ENCODE measurements around the gene SLC27A2.

The SLC27A2 gene

DNA sequence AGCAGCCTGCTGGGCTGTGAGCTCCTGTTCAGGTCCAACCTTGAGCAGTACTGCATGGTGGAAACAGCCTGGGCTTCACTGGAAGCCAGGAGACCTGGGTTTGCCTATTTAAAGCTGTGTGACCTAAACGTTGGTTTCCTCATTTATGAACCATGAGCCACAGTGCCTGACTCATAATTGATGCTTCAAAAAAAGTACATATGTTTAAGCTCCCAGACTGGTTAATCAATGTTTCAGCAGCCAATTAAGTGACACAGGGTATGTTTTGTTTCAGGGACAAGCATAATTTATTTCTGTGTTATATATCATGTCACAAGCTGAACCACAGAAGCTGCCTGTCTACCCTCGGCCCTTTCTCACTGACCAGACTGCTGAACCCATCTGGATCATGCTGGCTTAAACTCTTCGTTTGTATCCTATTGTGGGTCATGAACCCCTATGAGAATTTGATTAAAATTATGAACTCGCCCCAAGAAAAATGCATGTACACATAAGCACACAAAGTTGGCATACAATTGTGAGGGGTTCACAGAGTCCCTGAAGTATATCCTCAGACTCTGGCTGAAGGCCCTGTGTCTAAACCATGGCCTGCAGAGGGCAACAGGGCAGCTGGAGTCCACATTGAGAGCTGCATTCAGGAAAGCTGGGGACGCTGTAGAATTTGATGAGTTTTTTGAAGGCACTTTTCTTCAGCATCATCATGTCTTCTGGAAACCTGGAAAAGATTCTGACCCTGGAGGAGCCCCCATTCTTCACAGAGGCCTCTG lies 59.9 kb downstream of the SLC27A2 start:
- DNase-seq (ENCODE audit: low read depth) = no peak

DNA sequence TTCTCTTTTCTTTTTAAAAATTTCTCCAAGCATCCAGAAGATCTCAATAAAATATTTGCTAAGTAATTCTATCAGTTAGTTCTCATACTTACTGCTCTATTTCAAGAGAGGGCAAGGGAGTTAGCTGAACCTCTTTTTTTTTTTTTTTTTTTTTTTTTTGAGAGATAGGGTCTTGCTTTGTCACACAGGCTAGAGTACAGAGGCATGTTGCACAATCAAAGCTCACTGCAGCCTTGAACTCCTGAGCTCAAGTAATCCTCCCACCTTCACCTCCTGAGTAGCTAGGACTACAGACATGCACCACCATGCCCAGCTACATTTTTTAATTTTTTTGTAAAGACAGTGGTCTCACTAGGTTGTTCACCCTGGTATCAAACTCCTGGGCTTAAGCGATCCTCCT lies 62.2 kb downstream of the SLC27A2 start:
- no peak for DNase-seq (ENCODE audit: low read depth)

DNA sequence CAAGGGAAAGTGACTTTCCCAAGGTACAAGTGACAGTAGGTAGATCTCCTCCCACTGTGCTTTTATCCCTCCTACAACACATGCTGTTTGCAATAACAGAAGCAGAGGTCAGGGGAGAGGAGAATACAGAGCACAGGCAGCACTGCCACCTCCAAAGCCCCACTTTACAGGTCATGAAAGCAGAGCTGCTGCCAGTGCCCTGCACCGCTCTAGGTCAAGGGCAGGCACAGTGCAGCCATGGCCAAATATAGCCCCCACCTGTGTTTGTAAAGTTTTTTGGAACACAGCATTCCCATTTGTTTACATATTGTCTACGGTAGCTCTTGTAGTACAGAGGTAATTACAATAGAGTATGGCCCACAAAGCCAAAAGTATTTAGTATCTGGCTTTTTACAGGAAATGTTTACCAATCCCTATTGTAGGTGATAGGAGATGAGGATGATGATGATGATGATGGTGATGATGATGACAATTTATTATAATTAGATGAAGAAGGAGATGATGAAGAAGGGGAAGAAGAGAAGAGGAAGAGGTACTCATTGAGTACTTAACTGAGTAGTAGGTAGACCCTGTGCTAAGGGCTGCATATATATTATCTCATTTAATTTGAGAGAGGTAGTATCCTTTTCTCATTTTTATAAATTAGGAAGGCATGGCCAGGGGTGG lies 63.1 kb downstream of the SLC27A2 start:
- DNase-seq (ENCODE audit: low read depth) = no peak

DNA sequence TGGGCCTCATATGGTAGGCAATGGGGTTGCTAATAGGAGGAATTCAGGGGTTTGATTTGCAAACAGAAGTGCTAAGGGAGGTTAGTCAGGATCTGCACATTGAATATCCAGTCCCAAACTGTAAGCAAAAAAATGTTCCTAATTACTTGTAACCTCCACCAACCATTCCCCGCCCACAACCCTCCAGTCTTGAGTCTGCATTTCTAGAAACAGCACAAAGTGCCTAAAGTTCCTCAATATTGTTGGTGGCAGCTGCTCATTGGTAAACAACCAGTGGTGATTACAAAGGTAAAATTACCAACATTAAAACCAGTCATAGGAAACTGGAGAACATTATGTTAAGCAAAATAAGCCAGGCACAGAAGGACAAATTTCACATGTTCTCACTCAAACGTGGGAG lies 64.6 kb downstream of the SLC27A2 start:
- no peak for DNase-seq (ENCODE audit: low read depth)

DNA sequence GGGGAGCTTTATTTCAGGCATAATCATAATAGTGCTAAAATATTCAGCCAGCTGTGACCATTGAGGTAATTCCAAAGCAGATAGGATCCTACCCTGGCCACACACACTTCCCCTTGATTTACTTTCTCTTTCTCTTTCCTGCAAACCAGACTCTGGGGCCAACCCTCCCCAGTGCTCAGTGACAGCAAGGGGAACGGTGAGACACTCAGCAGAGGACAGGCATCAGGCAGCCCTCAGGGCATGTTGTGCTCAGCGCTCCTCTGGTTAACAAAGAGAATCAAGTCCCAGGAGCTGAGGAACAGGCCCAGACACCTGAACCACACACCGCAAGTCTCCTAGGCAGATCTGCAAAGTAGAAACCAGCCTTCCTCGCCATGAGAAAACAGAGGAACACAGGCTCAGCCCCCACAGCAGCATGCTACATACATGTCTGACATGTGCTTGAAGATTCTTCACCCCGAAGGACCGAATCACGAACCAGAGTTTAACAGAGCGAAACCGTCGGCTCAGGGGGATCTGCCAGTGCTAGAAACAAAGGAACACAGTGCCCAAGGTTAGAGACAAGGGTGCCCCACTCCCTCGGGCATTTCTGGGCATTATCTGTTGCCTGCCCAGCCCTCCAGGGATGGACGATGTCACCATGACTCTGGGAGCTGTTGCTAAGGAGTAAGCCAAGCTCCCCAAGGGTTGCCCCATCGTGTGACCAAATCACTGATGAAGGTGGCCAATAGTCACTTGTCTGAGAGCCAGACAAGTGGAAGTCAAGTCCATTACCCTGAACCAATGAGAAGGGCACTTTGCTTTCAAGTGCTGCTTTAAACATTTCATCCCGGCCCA lies 66.0 kb downstream of the SLC27A2 start:
- no peak for DNase-seq (ENCODE audit: low read depth)

DNA sequence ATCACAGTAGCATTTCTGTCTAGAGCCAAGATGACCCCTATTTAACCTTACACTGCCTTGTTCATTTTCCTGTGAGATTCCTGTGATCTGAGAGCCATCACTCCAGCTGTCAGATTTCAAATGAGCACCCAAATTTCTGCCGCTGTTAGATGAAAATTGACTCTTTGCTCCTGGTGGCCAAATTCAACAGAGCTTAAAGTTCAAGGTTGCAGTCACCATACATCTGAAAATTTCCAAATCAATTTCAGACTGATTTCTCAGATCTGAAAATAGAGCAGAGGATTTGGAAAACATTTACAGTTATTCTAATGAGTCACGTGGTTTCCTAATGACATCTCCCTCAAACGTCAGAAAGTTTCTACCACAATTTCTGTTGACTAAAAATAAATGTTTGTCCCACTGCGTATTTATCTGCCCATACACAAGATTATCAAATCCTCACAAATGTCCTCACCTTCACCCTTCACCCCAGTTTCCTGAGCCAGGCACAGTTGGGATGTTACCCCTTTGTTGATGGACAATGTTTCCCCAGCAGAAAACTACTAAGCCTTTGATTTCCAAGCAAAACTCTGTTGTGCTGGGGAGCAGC lies 67.1 kb downstream of the SLC27A2 start:
- no peak for DNase-seq (ENCODE audit: low read depth)

DNA sequence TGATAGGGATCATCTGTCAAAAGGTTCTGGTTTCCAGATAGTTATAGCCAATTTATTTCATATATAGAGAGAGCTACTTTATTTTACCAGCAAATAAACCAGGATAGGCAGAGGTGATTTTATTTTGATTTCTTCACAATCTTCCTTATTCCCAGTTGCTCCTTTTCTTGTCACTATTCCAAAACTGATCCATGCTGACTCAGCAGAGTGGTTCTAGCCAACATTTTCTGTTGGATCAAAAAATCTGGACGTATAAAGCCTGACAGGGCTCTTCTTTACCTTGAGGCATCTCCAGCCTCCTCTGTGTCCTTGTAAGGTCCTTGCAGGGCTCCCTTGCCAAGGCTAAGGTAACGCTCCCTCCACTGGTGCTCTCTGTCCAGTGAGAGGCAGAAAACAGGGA lies 67.7 kb downstream of the SLC27A2 start:
- DNase-seq (ENCODE audit: low read depth) = no peak

DNA sequence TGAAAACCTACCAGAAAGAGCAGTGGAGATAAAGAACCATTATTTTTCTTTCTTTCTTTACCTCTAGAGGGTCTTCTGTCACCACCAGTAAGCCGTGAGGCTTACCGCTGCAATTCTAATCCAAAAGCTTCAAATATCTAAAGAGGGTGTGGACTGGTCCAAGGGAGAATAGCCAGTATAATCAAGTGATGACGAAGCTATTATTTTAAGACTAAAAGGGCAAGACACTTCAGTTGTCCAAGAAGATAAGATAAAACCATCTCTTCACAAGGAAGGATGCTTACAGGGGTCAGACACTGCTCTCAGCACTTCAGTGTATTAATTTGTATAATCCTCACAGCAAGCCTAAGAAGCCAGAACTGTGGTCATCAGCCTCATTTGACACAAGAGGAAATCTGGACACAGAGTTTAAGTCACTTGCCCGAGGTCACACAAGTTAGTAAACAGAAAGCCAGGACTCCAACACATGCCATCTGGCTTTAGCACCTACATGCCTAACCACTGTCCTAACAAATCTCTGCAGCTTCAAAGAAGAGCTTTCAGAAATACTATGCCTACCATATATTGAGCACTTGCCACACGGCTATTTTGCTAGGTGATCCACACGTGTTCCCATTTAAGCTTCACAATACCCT lies 68.9 kb downstream of the SLC27A2 start:
- no peak for DNase-seq (ENCODE audit: low read depth)

DNA sequence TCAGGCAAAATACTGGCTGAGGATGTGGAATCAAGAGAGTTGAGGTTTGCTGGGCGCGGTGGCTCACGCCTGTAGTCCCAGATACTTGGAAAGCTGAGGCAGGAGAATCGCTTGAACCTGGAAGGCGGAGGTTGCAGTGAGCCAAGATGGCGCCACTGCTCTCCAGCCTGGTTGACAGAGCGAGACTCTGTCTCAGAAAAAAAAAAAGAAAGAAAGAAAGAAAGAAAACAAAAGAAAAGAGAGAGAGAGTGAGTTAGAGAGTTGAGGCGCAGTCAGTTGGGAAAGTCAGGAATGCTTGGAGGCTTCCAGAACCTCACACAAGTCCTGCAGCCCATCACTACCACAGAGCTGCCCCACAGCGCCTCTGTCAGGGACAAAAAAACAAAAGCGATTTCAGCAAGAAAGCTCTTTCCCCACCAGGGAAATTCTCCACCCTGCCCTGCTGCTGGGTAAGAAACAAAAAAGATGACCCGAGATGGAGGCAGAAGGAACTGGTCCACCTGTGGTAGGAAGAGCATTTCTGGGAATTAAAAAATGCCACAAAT lies 69.7 kb downstream of the SLC27A2 start:
- no peak for DNase-seq (ENCODE audit: low read depth)

DNA sequence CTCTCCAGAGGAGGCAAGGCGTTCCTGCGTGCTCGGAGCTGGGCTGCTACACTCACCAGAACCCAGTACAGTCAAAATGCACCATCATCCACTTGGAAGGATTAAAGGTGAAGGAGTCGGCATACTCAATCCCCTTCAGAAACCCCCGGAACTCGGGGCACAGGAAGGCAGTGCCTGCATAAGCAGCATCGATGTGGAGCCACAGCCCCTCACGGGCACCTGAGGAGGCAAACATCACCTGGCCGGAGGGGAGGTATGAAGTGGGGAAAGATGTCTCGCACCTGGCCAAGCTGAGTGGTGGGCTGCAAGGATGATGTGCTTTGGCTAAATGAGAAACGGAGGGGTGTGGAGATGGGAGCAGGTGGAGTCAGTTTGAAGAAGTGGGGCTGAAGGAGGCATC lies 70.6 kb downstream of the SLC27A2 start:
- DNase-seq (ENCODE audit: low read depth) = no peak

DNA sequence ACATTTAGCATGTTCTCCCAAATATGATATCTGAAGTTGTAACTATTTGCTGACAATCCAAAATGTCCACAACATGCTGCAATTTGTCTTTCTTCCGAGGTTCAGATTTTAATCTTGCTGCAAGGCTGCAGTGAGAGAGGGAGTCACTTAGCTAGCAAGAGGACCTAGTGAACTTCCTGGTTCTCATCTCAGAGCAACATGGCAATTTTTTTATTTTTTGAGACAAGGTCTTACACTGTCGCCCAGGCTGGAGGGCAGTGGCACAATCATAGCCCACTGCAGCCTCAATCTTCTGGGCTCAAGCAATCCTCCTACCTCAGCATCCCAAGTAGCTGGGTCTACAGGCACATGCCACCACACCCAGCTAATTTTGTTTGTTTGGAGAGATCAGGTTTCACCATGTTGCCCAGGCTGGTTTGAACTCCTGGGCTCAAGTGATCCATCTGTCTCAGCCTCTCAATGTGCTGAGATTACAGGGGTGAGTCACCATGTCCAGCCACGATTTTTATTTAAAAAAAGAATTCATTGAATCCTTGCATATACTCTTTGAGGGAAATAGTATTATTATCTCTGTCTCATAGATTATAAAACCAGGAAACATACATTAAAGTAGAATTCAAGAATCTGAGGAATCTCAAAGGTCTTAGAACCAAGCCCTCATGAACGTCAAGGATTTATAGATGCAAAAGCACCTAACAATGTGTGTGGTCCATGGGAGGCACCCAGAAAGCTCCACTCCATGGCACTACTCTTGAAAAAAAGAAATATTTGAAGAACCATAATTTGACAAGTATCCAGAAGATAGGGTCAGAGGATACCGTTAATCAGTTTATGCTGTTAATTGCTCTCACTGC lies 74.4 kb downstream of the SLC27A2 start:
- no peak for DNase-seq (ENCODE audit: low read depth)

DNA sequence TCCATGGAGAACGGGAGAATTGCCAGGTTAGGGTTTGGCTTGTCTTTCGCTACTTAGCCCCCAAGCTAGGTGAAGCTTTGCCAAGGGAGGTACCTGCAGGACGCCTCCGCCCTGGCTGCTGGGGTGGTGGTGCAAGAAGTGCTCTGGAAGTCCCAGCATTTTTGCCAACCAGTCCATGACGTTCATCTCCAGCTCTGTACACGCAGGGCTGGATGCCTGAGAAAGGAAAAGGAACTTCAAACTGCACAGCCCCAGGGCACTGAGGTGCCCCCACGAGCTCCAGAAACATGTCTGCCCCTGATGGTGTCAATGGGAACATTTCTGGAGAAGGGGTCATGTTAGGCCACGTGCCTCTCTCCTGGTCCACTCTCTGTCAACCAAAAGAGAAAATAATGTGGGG lies 75.3 kb downstream of the SLC27A2 start:
- no peak for DNase-seq (ENCODE audit: low read depth)

DNA sequence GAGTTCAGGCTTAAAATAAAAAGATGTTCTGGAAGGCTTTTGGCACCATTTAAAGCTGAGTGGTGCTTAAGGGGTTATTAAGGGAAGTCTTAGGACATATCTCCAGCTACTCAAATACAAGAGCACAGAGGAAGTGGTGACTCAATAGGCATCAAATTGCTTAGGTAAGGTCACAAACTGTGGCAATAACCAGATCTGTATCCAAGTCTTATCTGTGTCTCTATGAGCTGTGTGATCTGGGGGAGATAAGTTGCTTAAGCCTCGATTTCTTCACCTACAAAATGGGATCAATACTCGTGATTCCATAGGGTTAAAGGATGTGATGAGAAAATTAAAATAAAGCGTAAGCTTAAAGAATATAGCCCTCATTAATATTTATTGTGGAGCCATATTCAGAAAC lies 75.9 kb downstream of the SLC27A2 start:
- no peak for DNase-seq (ENCODE audit: low read depth)

DNA sequence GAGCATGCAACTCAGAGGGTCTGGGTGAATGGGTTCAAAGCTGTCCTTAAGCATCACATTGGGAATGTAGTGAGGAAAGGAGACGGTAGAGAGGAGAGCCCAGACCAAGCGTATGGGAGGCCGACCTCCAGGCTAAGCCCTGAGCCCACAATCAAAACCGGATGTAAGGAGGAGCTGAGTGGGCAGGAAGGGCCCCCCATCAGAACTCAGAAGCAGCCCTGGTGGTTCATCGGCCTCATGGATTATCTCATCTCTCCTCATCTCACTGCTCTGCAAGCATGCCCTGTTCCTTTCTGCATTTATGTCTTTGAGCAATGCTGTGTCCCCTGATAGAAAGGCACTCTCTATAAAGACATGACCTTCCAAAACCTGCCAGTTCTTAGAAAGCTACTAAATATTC lies 77.3 kb downstream of the SLC27A2 start:
- no peak for DNase-seq (ENCODE audit: low read depth)

DNA sequence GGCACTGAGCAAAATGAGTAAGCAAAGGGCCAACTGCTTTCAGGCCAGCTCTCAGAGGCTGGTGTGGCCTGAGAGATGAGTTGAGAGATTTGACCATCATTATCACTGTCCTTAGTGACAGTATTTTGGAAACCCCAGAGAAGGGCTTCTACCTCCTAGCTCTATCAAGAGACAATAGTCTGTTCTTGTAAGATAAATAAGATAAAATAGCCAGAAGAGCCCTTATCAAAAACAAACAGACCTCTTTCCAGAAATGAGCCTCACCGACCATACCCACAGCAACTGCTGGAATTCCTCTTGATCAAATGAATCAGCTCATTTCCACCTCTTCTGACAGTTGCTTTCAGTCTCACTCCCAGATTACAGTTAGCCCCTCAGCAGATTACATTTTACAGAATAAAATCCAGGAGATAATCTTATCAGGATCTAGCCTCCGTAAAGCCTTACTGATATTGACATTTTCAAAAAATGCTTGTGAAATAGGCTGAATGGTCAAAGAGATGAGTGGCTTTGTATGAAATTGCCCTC lies 79.0 kb downstream of the SLC27A2 start:
- DNase-seq (ENCODE audit: low read depth) = no peak

DNA sequence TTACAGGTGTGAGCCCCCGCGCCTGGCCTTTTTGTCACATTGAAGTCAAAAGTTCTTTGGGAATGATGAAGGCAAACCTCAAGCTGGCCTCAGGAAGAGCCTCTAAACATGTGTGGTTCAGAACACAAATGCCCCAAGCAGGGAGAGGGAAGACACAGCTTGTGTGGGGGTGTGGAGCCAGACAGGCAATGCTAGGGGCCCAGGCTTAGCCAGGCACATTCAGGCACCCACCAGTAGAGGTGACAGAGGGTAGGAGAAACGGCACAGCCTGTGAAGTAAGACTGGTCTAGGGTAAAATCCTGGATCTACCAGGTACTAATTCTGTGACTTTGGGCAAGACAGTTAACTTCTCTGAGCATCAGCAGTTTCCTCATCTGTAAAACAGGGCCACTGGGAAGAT lies 80.0 kb downstream of the SLC27A2 start:
- no peak for DNase-seq (ENCODE audit: low read depth)

DNA sequence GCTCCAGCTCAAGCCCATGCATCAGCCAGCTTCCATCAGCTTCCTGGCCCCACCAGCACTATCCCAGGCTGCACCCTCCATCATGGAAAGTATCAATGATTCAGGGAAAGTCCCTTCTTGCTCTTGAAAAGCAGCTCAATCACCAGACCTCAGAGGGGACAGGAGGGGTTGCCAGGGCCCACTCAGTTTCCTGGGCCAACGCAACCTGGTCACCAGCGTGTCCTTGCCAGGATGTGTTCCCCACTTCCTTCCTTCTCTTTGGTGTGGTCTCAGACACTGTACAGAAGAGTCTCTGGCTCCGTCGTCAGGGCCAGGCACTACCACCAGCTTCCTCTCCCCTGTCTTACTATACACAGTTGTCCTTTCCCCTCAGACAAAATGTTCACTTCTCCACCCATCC lies 80.5 kb downstream of the SLC27A2 start:
- no peak for DNase-seq (ENCODE audit: low read depth)

DNA sequence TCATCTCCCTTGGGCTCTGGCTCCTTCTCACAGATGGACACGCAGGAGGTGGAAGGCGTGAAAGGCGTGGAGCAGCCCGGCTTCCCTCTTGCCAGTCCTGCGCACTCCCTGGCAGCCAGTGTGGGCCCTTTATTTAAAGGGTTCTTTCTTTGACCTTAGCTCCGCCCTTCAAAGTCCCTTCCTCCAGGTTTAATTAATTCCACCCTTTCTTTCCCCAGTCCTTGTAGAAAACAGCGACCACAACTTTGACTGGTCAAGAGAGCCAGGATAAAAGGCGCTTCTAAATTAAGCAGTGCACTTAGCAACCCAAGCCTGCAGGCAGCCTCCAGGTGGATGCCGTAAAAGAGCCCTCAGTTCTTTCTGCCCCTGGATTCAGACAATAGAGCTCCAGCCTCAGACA lies 83.6 kb downstream of the SLC27A2 start, which contains the start of gene HDC:
TSS of gene HDC (minus strand) at position 107 of the 400 bp plus-strand sequence. CDS start at position 4, 103 bp downstream.
- DNase-seq (ENCODE audit: low read depth) = no peak

DNA sequence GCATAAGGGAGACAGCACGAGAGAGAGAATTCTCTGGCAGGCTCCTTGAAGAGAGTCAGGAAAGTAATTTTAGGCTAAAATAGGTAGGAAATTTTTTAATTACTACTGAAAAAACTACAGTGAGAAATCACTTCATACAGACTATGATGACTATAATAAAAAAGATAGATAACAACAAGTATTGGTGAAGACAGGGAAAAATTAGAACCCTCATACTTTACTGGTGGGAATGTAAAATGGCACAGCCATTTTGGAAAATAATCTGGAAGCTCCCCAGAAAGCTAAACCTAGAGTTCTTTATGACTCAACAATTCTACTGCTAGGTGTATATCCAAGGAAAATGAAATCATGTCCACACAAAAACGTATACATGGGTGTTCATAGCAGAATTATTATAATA lies 85.6 kb downstream of the SLC27A2 start:
- no peak for DNase-seq (ENCODE audit: low read depth)

DNA sequence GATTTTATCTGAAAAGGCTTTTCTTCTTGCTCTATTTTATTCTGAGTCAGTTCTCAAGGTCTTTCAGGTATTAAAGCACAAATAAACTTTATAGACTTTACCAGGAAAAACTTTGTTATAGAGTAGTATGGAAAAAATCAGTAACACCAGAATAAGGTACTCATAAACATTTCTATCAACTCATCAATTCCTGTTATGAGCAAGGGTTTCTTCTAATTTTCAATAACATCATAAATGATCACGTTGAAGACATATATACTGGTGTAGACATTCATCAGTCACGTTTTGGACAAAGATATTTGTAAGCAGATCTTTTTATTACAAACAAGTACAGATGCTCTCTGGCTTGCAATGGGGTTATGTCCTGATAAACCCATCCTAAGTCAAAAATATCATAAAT lies 93.1 kb downstream of the SLC27A2 start:
- no peak for DNase-seq (ENCODE audit: low read depth)

DNA sequence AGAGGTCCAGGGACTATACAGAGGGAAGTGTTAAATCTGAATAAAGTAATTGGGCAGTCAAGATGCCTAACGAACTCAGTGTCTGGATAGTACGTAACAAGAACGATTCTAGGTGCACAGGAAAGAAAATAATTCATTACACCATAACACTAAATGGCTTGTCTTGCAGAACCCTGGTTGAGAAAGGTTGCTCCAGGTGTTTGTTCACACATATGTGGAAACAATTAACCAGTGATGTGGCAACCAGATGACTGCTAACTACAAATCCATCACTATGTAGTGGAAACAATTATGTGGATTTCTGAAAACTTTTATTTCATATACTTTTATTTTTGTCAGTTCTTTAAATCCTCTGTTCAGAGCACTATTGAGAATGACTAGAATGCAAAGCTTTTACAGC lies 93.9 kb downstream of the SLC27A2 start:
- DNase-seq (ENCODE audit: low read depth) = no peak
